Globus pallidus (tissue), 1 donor: ENCODE measurements around the gene TENT5C.
A peak's percentile ranks its signal among the peaks of the same experiment; 100 is the strongest.

ENCODE experiments used
- DNase-seq: peaks from one replicate; pipeline ENCODE4 v3.0.0-alpha.2; 2015; ENCODE audit warnings: low spot score

TENT5C gene

DNA sequence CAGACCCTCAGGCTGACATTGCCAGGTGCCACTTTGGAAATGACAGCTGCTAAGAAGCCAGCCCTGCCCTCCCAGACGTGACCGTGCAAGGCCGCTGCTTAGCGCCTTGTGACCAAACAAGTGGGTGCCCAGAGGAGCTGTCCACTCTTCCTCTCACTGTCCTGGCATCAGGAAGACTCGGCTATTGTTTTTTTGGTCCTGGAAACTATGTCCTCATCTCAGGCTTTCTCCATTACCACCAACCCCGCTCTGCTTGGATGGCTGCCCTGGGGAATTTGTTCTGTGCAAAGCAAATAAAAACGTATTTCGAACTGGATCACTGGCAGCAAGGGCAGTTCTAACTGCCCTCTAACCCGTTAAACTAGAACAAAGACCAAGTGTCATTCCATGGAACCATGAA, 13.7 kb upstream of the TENT5C start:
- DNase-seq, result no peak

DNA sequence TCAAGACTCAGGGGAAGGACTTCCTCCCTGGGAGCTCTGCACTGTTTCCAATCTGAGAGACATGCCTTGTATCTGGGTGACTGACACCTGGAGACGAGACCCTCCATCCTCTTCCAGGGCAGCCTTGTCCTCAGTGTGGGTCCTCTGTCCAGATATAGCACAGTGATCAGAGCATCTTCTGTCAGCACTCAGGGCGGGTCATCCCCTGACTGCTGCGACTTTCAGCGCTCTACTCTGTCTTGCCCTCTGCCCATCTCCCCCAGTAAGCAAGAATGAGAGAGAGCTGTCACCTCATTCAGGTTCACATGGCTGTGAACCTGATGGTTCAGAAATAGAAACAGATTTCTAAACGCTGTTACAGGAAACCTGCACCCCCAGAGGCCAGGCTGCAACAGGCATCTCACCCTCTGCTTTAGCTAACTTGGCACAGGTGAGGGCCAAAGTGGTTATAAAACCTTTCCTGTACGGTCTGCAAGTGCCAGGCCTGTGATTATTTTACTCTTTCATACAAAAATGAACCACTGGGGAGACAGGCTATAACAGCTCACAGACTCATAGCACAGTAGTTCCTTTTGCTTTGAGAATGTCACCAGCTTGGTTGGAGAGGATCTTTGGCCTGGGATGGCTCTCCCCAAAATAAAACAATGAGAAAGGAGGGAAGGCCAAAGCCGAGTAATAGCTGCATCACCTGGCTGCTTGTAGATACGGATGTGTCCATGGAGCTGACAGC, 11.4 kb upstream of the TENT5C start:
- DNase-seq, result no peak

- DNase-seq, result no peak
These were observed 9.7 kb upstream of the TENT5C start for GRCh38 chr1:117596023-117596720.

DNA sequence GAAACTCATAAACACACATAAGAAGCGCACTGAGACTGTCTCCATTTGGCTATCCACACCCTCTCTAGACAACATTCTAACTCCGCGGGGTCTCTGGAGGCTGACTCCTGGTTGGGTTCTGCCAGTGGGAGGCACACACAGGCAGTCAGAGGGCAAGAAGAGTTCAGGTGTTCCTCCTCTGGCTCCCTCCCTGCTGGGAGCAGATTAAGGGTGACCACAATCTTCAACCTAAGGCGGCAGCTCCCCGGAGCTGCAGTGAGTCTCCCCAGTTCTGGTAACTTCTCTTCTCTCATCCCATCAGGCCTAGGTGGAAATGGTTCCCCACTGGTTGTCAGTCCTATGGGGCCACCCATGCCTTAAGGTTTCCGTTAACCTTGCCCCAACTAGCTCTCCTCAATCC, 7.4 kb upstream of the TENT5C start:
- DNase-seq, result no peak

DNA sequence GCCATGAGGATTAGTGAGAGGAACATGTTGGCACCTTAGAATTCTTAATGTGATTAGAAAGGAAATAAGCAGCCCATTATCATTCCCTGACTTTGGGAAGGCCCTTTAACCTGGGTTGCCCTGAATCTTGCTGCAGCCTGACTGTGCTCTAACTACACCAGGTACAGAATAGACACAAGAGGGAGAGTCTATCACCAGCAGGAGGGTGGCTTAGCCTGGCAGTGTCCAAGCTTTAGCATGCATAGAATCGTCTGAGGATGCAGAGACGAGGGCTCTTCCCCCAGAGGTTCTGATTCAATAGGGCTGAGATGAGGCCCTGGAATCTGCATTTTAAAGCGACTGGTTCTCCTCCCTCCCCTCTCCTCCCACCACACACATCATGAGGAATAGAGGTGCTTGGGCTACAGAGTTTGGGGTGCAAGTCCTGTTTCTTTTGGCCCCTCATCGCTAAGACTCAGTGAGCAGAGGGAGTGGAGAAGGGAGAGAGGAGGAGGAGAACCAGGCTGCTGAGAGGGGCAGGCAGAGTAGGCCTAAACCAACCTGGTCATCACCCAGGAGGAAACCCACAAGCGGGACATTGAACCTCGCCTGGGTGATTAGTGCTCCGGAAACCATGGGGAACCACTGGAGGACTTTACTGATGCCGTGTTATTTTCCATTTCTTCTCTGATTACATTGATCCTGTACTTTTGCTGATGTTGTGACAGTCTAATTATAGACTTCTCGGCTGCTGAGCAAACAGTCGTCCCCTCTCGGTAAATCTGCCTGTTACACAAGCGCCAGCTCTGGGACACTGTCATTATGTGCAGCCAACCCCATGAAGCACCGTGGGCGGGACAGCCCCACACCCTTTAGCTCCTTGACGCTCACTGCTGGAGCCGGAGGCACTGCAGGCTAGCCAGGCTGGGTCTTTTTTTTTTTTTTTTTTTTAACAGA, 6.3 kb upstream of the TENT5C start:
- no peak for DNase-seq

DNA sequence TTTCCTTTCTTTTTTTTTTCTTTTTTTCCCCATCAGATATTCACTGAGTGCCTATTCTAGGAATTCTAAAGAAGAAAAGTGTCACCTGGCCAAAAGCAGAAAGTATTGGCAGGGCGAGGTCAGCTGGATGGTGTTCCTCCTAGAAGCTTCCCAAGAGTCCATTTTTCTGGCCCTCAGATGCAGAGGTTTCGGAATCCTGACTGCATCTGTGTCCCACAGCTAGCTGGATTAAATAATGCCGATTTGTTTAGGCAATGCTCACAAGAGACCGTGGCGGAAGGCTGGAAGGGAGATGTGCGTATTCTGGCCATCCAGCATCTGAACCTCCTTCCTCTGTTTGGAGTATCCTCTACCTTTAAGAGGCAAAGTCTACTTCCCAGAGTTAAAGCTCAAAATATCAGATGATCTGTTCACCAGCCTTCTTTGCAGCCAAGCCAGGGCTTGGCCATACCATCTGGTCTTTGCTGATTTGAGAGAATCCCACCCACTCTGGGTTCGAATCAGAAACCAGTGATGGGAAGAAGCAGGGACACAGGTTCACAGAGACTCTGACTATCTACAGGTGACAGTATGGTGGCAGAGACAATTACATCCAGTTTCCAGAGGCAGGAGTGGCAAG, 5.4 kb upstream of the TENT5C start:
- DNase-seq, result no peak

GRCh38 chr1:117600966-117601365, 4.9 kb upstream of the TENT5C start:
- DNase-seq, result no peak

DNA sequence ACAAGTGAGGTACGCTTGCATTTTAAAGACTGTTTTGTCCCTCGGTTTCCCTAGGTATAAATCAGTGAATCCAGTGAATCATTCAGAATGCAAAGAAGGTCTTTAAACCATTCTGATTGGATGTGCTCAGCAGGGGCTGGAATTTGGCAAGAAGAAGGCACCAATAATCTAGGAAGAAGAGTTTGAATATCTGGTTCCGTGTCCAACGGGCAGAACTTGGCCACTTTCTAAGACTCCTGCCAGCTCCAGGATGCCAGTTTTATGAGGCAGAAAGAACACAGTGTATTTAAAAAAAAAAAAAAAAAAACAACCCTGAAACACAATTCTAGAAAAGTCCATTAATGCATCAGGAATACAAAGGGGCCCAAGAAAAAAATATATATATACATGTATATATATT, 3.0 kb upstream of the TENT5C start:
- DNase-seq, result no peak

DNA sequence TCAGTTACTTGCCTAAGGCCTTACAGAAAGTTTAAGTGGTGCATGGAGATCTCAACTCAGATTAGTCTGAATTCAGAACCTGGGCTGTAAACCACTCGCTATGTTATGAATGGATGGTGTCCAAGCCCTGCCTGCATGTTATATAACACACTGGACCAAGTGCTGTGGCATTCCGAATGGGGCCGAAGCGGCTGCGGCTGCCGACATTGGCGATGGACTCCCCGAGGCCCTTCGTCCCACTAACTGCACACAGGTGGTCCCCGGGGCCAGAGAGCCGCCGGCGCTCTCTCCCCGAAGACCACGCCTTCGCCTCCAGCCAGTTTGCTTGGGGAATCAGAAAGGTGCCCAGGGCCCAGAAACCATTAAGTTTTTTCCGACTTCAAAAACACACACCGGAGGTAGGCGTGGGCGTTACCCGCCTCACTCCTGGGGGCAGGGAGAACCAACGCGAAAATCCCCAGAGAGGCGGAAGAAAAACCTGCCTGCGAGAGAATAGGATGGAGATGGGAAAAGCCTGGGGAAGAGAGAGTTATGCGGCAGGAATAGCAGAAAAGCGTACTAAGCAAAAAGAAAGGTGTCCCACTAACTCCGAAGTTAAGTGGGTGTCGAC, 579 bp upstream of the TENT5C start:
- DNase-seq, result peak; percentile 45

DNA sequence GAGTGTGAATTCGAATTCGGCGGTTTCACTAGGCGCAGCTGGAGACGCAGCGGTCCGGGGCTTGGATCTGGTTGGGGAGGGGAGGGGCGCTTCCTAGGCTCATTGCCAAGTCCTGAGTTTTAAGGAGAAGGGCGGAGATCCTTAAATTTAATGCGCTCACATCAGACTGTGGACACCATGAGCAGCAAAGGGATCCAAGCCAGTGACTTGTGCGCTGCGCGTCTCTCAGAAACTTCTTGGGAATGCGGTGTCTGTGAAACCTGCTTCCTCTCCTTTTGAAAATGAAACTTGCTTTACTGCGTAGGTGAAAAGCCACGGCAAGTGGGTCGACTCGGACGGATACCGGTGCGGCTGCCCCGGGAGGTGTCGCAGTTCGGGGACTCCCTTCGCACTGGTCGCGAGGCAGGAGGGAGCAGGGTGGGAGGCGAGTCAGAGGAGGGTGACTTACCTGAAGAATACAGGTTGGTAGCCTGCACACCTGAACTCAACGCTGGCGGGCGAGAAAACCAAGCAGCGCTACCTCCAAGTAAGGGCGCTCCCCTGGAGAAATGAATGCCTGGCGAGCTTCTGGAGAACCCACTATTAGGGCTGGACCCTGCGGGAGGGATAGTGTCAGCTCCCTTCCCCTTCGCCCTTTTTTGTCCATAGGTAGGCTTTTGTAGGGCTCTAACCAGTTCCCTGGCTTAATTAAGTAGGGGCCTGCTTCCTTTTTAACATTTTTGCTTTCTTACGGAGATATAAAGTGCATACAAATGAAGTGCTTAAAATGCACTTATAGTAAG, 992 bp downstream of the TENT5C start:
- peak; percentile 7 for DNase-seq

GRCh38 chr1:117607471-117607870, 1.6 kb downstream of the TENT5C start:
- DNase-seq, result no peak

DNA sequence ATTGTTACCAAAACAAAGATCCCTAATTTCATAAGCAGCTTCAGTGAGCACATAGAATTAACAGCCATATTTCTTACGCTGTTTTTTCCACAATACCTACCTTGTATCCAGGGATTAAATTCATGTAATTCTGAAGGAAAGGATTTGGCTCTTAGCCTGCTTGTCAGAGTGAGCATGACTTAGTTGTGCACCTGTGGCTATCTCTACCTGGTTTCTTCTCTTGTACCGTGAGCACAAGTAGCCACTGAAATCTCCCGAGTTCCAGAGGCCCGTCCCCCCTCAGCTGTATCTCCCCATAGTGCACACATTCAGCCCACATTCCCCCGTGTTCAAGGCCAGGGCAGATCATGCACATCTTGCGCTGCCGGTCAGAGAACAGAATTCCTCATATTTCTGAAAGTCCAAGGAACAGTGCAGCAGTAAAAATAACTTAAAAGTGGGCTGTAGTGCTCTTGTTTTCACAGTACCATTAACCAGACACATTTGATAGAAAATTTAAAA, 2.3 kb downstream of the TENT5C start:
- no peak for DNase-seq

DNA sequence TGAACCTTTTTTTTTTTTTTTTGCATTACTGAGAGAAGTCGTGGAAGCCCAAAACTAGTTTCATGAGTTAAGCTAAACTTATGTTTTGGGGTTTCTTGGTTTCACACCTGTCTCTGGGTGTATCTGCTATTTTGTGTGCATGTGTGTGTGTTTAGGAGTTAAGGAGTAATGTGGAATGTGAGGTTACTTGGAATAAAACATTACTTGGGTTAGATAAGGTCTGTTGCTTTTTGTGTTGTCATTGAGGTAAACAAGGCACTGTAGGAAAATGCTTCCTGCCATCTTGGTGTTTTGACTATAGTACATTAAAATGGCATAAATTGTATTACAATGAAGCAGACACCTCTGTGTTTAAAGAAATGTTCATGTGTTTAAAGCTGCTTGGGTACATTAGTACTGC, 2.9 kb downstream of the TENT5C start:
- no peak for DNase-seq

DNA sequence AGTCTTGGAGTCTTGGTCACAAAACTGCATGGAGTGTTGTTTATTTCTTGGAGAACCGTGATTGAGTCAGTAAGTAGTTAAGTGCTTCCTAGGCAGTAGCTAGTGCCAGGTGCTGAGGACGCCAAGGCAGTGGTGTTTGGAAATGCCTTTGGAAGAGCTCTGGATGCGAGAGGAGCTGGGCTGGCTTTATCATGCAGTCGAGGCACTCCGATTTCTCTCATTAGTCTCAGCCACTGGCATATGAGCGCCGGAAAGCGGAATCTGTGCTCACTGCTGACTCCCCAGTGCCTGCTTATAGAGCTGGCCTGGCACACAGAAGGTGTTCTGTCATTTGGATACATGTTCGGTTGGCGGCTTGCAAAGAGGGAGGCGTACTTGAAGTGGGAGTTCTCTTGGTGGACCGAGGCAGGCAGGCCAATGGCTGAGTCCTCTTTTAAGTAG, 3.6 kb downstream of the TENT5C start:
- DNase-seq, result no peak

- DNase-seq, result no peak
These were observed 4.2 kb downstream of the TENT5C start for GRCh38 chr1:117610036-117610435.

DNA sequence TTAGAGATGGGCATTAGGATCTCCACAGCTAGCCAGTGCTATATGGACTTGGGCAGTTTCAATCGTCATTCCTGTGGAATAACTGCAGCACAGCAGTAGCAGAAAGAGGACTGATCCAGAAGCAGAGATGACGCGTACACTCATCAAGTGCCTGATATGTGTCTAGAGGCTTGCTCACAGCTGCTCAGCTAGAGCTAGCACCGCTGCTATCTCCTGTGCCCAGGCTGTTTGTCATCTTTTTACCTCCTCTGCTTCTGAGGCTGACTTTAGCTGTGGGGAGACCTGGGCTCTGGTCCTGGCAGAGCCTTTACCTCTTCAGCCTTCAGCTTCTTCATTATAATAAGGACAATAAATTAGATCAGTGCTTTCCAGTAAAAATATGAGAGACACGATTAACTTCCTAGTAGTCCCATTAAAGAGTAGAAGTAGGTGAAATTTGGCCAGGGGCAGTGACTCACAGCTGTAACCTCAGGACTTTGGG, 5.3 kb downstream of the TENT5C start:
- no peak for DNase-seq

DNA sequence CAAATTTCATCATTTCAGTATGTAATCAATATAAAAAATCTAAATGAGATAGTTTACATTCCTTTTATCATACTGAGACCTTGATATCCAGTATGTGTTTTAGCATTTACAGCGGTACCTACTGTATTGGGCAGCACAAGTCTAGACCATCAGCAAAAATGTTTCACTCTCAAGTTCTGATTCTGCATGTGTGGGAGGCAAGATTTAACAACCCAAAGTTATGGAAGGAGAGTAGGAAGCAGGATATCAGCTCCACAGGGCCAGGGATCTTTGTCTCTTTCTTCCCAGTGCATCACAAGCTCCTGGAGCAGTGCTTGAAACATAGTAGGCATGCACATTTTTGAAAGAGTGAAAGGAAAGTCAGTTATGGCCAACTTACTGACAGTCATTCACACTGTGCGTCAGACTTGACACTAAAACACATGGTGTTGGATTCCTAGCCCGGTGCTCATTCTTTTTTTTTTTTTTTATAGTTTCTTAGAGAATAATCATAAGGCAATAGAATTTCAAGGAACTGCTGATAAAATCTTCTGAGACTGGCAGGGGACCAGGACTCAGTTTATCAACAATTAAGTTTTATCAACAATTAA, 6.1 kb downstream of the TENT5C start:
- no peak for DNase-seq

- DNase-seq, result no peak
These were observed 6.8 kb downstream of the TENT5C start for GRCh38 chr1:117612517-117613248.

- no peak for DNase-seq
These were observed 7.6 kb downstream of the TENT5C start for GRCh38 chr1:117613249-117613968.
